Lower leg skin (tissue), 4 donors: ENCODE results near the gene SCAF1. TPM values are rescaled to one million over a fixed set of nuclear protein-coding genes. Genes with fewer than 3 reads are reported as not detected.

Source experiments
- DNase-seq, 2 donors: peaks; one replicate each; pipeline ENCODE4 v3.0.0-alpha.2; 2019; ENCODE audit warnings: low spot score in 2 of 2
- H3K4me3 ChIP-seq: fragments of 200-600 bp; sonication (generic); 2 replicates; pipeline ENCODE4 v1.5.1; 2017; ENCODE audit warnings: mild to moderate bottlenecking, low read depth; ENCODE audit not compliant: poor library complexity, severe bottlenecking
- POLR2A ChIP-seq, 2 donors: fragments of 450-650 bp; IDR thresholded peaks; one replicate each; pipeline ENCODE4 v1.6.1; 2016 to 2017; ENCODE audit warnings: antibody characterized with exemption in 2 of 2, mild to moderate bottlenecking in 1 of 2, moderate library complexity in 1 of 2
- WGBS, 2 donors: methylation state at CpG; one replicate each; pipeline ENCODE4 v1.1.5; 2018; 5-methylcytosine and 5-hydroxymethylcytosine counted together
- intact Hi-C: fragments of 100-400 bp; cut with DNase I; formaldehyde crosslinking; loops from one replicate; pipeline ENCODE4 v1.15.0; 2023; ENCODE audit warnings: low total_unique reads
- total RNA-seq, 4 donors: library from RNA; depleted of rRNA; stranded (reverse); fragments of >200 nt; gene quantifications; one replicate each; pipeline ENCODE4 v1.1.0, GENCODE V29; 2016
- TF ChIP-seq, protein P1 (sequence below), 3 donors: fragments of 450-650 bp; IDR thresholded peaks; one replicate each; pipeline ENCODE4 v1.5.1; 2016; ENCODE audit warnings: antibody characterized with exemption in 3 of 3, mild to moderate bottlenecking in 3 of 3, moderate library complexity in 2 of 3

The SCAF1 gene
- total RNA-seq, 4 donors from 2014 or later = 28.6 to 54.3 (median 33.7) TPM

DNA sequence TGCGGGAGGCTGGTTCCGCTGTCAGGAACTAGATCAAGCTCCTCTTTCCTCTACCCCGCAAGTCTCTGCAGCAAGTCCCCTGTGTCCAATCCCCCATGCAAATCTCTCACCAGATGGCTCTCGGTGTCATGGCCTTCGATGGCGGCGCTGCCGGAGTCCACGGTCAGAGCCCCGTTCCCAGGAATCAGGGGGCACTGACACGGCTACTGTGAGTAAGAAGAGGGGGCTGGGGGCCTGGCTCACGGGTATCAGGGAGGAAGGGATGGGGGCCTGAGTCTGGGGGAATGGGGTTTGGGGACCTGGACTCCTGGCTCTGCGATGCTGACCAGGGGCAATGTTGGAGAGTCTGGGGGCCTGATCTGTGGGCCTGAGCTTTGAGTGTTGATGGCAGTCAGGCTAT is 4.0 kb downstream of the SCAF1 start:
- TF ChIP-seq, protein P1, sequence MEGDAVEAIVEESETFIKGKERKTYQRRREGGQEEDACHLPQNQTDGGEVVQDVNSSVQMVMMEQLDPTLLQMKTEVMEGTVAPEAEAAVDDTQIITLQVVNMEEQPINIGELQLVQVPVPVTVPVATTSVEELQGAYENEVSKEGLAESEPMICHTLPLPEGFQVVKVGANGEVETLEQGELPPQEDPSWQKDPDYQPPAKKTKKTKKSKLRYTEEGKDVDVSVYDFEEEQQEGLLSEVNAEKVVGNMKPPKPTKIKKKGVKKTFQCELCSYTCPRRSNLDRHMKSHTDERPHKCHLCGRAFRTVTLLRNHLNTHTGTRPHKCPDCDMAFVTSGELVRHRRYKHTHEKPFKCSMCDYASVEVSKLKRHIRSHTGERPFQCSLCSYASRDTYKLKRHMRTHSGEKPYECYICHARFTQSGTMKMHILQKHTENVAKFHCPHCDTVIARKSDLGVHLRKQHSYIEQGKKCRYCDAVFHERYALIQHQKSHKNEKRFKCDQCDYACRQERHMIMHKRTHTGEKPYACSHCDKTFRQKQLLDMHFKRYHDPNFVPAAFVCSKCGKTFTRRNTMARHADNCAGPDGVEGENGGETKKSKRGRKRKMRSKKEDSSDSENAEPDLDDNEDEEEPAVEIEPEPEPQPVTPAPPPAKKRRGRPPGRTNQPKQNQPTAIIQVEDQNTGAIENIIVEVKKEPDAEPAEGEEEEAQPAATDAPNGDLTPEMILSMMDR (IDR thresholded peaks at IDR 0.05) = no peak
- TF ChIP-seq POLR2A (IDR thresholded peaks at IDR 0.05) = no peak
- 87 to 92% methylated on average over 13 of the region's 13 CpGs for WGBS, 2 donors
- DNase-seq = no peak
- H3K4me3 ChIP-seq = no peak overlapping the region
- intact Hi-C loops = no loop called here

DNA sequence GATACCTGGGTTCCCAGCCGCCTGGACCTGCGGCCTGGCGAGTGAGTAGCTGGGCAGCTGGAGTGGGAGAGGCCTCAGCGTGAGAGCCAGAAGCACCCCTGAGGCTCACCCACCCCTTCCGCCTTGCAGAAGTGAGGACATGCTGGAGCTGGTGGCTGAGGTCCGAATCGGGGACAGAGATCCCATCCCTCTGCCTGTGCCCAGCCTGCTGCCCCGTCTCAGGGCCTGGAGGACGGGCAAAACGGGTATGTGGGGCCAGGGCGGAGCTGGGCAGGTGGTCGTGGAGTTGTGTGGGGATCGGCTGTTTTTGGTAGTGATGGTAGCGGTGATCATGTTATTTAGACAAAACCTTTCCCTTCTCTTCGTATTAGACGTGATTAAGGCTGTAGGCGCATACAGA is 4.6 kb downstream of the SCAF1 start:
- TF ChIP-seq POLR2A (IDR thresholded peaks at IDR 0.05) = no peak
- TF ChIP-seq, protein P1 (IDR thresholded peaks at IDR 0.05) = no peak
- no peak for DNase-seq
- no peak overlapping the region for H3K4me3 ChIP-seq
- 87% methylated on average over 17 of the region's 17 CpGs for WGBS, 2 donors
- intact Hi-C loops = no loop called here

DNA sequence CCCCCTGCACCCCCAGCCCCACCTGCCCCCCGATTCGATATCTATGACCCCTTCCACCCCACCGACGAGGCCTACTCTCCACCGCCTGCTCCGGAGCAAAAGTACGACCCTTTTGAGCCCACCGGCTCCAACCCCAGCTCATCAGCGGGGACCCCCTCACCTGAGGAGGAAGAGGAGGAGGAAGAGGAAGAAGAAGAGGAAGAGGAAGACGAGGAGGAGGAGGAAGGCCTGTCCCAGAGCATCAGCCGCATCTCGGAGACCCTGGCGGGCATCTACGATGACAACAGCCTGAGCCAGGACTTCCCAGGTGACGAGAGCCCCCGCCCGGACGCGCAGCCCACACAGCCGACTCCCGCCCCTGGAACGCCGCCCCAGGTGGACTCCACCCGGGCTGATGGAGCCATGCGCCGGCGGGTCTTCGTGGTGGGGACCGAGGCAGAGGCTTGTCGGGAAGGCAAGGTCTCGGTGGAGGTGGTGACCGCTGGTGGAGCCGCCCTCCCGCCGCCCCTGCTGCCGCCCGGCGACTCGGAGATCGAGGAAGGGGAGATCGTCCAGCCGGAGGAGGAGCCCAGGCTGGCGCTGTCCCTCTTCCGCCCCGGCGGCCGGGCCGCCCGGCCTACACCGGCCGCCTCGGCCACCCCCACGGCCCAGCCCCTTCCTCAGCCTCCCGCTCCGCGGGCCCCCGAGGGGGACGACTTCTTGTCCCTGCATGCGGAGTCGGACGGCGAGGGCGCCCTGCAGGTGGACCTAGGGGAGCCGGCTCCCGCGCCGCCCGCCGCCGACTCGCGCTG is 9.2 kb downstream of the SCAF1 start:
- no peak overlapping the region for H3K4me3 ChIP-seq
- TF ChIP-seq, protein P1 (IDR thresholded peaks at IDR 0.05) = no peak
- TF ChIP-seq POLR2A (IDR thresholded peaks at IDR 0.05) = no peak
- 95 to 96% methylated on average over 60 to 69 of the region's 72 CpGs for WGBS, 2 donors
- intact Hi-C loops = no loop called here
- DNase-seq = no peak

DNA sequence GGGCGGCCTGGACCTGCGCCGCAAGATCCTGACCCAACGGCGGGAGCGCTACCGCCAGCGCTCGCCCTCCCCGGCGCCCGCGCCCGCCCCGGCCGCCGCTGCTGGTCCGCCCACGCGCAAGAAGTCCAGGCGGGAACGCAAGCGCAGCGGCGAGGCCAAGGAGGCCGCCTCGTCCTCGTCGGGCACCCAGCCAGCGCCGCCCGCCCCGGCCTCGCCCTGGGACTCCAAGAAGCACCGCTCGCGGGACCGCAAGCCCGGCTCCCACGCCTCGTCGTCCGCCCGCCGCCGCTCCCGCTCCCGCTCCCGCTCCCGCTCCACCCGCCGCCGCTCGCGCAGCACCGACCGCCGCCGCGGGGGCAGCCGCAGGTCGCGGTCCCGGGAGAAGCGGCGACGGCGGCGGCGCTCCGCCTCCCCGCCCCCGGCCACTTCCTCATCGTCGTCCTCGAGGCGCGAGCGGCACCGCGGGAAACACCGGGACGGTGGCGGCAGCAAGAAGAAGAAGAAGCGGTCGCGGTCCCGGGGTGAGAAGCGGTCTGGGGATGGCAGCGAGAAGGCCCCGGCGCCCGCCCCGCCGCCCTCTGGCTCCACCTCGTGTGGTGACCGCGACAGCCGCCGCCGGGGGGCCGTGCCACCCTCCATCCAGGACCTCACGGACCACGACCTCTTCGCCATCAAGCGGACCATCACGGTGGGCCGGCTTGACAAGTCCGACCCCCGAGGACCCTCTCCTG is 10.0 kb downstream of the SCAF1 start:
- 97% methylated on average over 108 to 110 of the region's 110 CpGs for WGBS, 2 donors
- H3K4me3 ChIP-seq = no peak overlapping the region
- no peak for DNase-seq
- intact Hi-C loops = no loop called here
- TF ChIP-seq, protein P1 (IDR thresholded peaks at IDR 0.05) = no peak

DNA sequence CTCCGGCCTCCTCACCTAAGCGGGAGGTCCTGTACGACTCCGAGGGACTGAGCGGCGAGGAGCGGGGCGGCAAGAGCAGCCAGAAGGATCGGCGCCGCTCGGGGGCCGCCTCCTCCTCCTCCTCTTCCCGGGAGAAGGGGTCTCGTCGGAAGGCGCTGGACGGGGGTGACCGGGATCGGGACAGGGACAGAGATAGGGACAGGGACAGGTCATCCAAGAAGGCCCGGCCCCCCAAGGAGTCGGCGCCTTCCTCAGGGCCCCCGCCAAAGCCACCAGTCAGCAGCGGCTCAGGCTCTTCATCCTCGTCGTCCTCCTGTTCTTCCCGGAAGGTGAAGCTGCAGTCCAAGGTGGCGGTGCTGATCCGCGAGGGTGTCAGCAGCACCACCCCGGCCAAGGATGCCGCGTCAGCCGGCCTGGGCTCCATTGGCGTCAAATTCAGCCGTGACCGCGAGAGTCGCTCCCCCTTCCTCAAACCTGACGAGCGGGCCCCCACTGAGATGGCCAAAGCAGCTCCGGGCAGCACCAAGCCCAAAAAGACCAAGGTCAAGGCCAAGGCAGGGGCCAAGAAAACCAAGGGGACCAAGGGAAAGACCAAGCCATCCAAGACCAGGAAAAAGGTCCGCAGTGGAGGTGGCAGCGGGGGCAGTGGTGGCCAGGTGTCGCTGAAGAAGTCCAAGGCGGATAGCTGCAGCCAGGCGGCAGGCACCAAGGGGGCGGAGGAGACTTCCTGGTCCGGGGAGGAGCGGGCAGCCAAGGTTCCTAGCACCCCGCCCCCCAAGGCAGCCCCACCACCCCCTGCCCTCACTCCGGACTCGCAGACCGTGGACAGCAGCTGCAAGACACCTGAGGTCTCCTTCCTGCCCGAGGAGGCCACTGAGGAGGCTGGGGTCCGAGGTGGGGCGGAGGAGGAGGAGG is 10.8 kb downstream of the SCAF1 start:
- WGBS, 2 donors = 94% methylated on average over 54 to 58 of the region's 58 CpGs
- TF ChIP-seq POLR2A (IDR thresholded peaks at IDR 0.05) = no peak
- TF ChIP-seq, protein P1 (IDR thresholded peaks at IDR 0.05) = no peak
- no peak for DNase-seq
- intact Hi-C loops = no loop called here
- H3K4me3 ChIP-seq = no peak overlapping the region
